GM18508 (cell line): ENCODE results near the gene TMEM245.
"Not testable (repeated sequence)": the region's sequence is repeated elsewhere in the genome, so short reads cannot be mapped to it uniquely, and the experiment has no call there.

ENCODE experiments used
- ATAC-seq: cut with Tn5 transposase; IDR thresholded peaks from one replicate; pipeline ENCODE4 v1.9.1; 2021; ENCODE audit warnings: moderate number of reproducible peaks; ENCODE audit not compliant: insufficient read depth, unreplicated experiment

TMEM245 gene

GRCh38 chr9:109072133-109072692 lies 47.5 kb downstream of the TMEM245 start:
- ATAC-seq: no peak

DNA sequence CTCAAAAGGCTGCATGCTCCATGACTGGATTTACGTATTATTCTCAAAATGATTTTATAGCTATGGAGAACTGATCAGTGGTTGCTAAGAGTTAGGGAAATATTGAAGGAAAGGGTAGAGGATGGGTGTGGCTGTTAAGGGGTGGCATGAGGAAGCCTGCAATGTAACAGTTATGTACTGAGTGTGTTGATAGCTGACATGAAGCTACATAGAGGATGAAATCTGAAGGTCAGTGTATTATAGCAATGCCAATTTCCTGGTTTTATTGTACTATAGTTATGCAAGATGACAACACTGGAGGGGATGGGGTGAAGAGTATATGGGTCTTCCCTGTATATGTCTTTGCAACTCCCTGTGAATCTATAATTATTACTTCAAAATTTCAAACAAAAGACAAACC lies 51.0 kb downstream of the TMEM245 start:
- no peak for ATAC-seq

- ATAC-seq: no peak
These were observed 54.6 kb downstream of the TMEM245 start for GRCh38 chr9:109064963-109065702.

GRCh38 chr9:109063760-109064159 lies 56.0 kb downstream of the TMEM245 start:
- ATAC-seq: no peak

- ATAC-seq: no peak
These were observed 57.2 kb downstream of the TMEM245 start for GRCh38 chr9:109062543-109062942.

DNA sequence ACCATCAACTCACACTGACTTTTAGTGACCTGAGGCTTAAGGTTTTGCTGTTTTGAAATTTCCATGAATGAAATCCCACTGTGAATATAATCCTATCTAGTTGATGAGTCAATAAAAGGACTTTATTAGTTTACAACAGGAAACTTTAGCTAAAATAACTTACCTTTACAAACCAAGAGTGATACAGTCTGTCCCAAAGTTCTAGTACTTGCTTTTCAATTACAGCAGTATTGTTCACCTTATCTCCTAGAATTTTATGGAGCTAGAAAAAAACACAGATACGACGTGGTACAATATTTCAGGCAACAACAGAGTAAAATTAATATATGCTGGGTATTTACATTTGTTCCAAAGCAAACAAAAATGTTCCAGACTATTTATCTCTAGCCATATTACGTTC lies 59.6 kb downstream of the TMEM245 start:
- ATAC-seq: no peak

DNA sequence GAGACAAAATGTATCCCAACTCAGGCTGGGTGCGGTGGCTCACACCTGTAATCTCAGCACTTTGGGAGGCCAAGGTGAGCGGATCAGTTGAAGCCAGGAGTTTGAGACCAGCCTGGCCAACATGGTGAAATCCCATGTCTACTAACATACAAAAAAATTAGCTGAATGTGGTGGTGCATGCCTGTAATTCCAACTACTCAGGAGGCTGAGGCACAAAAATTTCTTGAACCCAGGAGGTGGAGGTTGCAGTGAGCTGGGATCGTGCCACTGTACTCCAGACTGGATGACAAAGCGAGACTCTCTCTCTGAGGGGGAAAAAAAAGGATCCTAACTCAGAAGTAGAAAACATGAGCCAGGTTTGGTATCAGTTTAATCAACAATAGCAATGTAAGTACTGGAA lies 66.6 kb downstream of the TMEM245 start:
- ATAC-seq: not testable (repeated sequence)

DNA sequence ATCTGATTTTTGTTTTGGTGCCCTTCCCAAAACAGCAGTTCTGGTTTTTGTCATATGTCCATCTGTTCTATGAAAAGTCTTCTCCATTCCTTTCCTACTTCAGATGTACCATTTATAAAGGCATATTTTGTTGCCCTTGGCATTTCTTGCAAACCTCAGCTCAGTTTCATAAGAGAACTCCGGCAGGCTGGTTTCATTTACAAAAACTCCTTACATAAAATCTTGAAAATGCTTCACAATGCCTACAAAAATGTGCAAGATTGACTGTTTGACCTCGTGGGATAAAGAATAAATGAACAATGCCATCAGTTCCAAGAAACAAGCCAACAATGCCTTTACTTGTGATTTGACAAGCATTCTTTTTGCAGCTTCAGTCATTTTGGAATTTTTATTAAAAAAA lies 67.3 kb downstream of the TMEM245 start:
- no peak for ATAC-seq

DNA sequence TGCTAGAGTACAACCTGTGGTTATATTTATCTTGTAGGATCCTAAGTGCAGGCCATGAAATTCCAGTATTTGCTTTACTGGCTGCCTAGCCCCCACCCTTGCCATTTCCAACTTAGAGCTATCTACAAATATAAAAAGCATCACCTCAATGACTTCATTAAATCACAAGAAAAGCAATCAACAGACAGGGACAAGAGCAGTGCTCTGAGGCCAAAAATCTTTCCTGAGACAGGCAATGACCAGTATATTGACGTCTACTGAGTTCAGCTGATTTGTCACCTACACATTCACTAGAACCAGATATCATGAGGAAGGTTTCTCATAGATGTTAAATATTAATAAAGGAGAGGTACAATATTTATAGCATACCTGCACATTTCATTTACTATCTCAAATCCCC lies 68.0 kb downstream of the TMEM245 start:
- ATAC-seq: no peak

DNA sequence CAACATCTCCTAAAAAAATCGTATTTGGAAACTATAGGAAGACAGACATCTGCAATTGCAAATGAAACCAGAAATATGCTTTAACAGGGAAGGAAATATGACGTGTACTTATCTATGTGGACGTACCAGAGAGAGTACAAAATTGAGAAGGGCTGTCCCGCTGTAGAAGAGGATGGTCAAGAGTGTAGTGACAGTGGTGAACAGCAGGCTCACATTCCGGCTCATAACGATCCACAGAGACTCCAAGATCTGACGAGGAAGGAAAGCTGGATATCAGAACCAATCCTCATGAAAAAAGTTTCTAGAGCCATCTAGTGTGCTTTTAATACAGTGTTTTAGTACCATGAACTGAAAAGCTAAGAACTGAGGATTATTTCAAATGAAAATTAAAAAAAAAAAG lies 69.3 kb downstream of the TMEM245 start:
- ATAC-seq: no peak

DNA sequence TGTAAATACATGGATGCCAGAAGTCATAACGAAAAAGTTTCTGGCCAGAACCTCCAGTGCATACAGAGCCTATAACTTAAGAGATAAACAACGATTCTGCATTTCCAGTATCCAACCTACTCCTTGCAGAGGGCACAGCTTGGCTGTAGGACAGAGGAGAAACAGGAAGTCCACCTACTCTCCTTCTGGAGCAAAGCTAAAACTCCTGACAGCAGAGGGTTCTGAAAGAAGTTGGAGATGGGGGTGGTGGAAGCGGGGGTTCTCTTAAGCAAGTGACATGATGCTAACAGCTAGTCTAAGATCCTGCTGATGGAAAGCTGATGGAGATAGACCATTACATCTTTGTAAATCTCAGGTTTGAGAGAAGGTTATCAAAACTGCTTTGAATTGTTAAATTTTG lies 70.9 kb downstream of the TMEM245 start:
- ATAC-seq: no peak

DNA sequence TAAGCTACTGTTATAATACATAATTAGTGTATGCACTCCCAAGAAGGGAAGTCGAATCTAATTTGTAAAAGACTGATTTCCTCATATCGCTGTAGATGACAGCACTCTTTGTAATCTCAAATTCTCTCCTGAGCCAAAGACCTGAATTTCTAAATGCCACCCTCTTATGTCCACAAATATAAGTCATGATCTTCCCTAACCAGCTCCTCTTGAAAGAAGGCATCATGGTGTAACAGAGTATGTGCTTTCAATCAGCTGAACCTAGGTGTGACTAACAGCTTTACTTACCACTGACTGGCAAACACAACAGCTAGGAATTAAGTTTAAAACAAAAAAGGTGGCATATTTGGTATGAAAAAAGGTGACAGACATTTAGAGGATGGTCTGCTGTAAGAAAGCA lies 72.5 kb downstream of the TMEM245 start:
- no peak for ATAC-seq

GRCh38 chr9:109046346-109046745 lies 73.4 kb downstream of the TMEM245 start:
- ATAC-seq: no peak

DNA sequence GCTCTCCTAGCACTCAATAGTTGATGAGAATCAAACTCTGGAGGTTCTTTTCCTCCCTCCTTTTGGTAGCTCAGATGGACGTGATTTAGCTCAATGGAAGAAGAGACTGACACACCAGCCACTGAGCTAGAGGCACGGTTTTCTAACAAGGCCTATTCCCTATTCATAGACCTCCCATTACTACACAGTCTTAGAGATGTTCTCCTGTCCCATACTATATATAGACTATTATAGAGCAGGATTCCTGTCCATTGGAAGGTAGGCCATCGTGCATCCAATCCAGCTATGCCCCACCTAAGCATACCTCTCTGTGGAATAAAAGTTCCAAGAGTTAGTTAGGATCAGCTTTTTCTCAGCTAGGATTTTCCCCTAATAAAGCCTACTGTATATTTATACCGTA lies 76.2 kb downstream of the TMEM245 start:
- no peak for ATAC-seq

GRCh38 chr9:109040571-109040970 lies 79.2 kb downstream of the TMEM245 start:
- no peak for ATAC-seq

GRCh38 chr9:109039539-109039938 lies 80.2 kb downstream of the TMEM245 start:
- no peak for ATAC-seq

GRCh38 chr9:109037946-109038715 lies 81.6 kb downstream of the TMEM245 start:
- no peak for ATAC-seq

DNA sequence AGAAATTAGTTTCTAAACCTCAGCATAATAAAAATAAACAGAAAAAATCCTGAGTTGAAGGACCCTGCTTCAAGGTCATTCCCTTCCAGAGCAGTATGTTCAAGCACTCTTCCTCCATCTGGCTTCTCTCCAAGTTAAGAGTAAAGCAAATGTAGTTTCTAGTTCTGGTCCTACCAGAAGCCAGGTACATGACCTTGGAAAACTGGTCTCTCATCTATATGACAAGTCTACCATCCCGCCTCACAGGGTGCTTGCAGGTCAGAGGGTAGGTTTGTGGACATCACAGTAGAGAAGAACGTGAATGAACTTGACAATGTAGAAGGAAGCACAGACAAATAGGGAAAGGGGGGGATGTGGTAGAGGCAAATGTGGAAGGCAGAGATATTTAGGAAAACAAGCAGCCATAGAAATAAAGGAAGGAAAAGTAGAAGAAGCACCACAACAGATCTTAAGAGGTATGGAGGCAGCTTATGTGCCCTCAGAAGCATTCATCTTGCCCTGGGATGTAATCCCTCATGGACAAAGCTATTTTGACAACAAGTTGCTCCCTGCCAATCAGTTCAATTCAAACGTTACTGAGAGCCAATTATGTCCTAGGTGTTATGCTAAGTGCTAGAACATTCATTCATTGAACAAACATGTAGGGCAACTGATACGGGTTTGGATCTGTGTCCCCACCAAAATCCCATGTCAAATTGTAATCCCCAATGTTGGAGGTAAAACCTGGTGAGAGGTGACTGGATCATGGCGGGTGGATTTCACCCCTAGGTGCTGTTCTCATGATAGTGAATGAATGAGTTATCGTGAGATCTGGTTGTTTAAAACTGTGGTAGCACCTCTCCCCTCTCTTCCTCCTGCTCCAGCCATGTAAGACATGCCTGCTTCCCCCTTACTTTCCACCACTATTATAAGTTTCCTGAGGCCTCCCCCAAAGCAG lies 82.7 kb downstream of the TMEM245 start:
- ATAC-seq: no peak

- ATAC-seq: no peak
These were observed 83.9 kb downstream of the TMEM245 start for GRCh38 chr9:109035684-109036423.
